NCI-H2196 treated with DMSO at 0.1 percent for 48 hours (cell line): ENCODE data around the gene FOXF1.

Source experiments
- DNase-seq: peaks from one replicate; lab custom pipeline; 2025; ENCODE audit not compliant: unreplicated experiment; lab: John Stamatoyannopoulos, UW

The FOXF1 gene

DNA sequence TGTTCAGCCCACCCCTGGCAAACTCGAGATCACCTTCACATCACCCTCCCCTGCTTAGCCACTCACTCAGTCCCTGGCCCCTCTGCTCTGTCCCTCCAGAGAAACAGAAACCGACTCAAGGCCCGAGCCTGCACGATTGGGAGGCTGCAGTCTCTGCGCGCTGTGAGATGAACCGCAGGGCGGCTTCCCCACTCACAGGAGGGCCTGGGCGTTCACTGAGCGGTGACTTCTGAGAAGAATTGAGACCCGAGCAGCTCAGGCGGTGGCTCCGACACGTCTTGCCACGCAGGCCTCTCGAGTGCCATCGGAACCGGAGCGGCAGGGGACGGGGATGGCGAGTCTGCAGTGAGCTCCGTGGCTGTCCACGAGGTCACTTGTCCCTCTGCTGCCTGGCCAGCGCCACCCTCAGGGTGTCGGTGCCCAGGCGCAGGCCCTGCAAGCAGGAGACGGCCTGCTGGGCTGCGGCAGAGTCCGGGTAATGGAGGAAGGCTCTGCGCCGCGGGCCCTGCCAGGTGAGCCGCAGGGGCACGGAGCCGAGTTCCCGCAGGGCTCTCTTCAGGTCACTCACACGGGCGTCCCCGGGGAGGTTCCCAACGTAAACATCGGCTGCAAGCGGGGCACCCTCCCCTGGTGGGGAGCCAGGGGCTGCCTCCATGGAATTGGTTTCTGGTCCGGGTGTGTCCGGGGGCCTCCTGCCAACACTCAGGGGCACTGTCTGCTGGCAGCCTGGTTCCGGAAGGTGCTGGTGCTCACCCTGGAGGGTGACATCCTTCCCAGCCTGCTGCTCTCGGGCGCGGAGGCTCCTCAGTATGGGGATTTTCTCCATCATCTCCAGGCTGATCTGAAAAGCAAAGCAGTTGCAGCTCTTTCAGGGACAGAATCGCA, 21.6 kb downstream of the FOXF1 start:
- DNase-seq = no peak

DNA sequence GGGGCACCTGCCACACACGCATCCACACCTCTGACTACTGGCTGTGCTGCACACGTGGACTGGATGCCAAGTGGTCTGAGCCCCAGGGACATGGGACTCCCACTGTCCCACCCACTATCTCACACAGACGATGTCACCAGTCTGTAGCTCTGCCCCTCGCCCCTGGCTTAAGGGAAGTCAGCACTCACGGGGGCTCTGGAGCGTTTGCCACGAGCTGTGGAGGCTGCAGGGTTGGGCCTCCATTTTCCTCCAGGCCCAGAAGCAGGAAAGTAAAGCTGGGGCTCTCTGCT, 22.1 kb downstream of the FOXF1 start:
- no peak for DNase-seq

DNA sequence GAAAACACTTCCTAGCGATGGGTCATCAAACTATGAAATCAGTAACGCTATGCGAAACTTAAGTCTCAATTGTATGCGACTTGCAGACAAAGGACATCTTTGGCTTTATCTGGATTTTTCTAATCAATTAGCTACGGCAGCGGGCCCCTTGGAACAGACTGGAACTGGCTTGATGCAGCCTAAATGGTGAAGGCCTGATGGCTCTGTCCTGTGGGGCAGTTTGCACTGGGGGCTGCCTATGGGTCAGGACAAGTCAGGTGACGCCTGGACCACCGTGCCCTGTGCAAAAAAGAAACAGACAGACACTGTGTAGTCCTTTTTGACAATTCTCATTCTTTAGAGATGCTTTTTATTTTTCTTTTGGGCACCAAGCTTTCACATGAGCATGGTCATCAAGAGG, 22.7 kb downstream of the FOXF1 start:
- no peak for DNase-seq

DNA sequence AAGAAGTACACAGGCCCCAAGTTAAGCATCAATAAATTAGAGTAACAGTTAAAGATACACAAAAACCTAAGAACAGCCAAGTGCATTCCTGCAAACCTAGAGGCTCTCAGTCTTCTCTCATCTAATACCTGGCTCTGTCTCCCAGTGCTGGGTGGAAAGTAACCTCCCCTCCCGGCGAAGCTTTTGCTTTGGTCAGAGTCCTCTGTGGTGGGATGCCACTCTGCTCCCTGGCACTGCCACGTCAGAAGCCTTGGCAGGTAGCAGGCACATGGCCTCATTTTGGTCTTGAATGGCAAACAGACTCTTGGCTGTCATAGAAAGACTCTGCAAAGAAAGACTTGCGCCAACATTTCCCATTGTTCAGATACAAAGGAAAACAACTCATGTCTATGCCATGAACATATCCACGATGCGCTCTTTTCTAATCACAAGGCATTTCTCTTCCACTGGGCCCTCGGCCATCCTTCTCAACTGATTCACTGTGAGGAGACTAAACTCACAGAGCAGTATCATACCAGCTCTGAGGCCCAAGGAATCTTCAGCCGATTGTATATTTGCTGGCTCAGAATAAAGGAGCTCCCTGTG, 23.5 kb downstream of the FOXF1 start:
- no peak for DNase-seq

DNA sequence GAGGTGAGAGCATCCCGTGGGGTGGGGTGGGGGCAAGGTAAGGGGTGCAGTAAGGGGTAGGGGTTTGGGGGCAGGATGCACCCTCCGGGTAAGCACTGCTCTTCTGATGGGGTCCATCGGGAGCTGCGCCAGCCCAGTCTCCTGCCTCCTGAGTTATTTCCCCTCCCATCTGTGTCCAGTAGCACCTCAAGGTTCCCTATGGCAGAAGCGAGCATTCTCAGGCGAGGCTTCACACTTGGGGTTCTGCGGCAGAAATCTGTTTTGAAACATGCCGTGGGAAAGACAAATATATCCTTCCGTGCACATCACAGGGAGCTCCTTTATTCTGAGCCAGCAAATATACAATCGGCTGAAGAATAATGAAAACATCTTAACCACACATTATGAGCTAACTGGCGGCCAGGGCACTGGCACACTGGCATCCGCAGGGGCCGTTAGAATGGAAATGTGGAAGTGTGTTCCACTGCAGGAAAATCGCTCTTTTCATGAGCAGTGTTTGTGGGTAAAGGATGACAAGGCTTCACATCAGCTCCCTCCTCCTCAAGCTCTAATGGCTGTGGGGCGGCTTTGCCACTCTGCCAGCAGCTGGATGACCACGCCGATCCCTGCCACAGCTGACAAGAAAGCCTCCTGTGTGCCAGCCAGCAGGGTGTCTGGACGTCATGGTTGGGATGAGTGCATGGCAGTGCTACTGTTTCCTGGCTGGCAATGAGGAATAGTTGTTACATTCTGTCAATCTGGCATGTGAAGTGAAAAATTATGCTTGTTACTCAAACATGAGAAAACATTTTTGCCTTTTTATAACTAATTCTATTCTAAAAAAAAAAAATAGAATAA, 24.7 kb downstream of the FOXF1 start:
- no peak for DNase-seq

DNA sequence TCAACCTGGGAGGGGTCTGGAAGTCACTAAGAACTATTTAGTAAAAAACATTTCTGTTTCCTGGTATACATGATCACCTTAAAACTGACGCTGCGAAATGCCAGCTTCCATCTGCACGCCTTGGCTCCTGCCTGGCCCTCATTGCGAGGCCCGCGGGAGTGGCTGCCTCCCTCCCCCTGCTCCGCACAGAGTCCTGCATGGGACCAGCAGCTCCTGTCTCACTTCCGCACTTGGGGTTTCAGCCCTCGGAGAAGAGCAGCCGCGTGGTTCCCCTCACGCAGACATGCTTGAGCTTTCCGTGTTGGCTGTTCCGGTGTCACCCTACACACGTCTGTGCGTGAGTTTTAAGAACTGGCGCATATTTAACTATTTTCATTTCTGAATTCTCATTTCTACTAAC, 26.3 kb downstream of the FOXF1 start:
- DNase-seq = no peak

DNA sequence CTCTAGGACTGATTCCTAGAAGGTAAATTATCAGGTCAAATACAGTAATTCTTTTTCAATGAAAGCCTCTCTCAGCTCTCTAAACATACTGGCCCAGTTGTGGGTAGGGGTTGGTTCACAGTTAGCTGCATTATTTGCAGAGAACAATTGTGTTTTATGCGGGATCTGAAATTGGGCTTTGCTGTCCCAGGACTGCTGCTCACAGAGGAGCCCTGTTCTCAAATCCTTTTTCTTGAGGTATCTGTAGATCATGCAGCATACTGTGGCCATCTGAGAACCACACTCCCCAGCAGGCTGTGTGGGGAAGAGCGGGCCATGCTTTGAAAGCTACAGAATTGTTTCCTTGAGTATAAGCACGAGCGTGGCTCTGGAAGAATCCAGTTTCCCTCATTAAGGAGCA, 27.2 kb downstream of the FOXF1 start:
- DNase-seq = no peak

DNA sequence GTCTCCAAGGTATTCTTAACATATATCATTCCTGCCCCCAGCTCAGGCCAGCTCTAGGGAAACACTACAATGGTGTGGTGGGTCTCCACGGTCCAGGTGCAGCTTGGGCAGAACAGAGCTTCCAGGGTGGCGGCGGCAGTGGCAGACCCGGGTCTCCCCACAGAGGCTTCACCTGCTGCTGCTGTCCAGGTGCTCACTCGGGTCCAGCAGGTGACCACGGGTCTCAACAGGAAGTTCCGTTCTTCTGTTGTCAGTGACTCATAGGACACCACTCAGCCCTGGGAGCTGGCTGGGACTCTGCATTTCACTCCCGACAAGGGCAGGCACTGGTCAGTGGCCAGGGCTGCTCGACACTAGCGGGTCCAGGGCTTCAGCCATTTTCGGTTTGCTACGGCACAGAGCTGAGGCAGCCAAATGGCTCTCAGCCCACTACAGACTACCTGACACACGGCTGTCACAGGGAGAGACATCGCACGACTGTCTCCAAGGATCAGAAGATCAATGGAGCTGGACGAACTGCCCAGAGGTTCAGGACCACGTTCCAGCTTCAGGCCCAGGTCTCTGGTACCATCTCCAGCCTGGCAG, 28.0 kb downstream of the FOXF1 start:
- no peak for DNase-seq

DNA sequence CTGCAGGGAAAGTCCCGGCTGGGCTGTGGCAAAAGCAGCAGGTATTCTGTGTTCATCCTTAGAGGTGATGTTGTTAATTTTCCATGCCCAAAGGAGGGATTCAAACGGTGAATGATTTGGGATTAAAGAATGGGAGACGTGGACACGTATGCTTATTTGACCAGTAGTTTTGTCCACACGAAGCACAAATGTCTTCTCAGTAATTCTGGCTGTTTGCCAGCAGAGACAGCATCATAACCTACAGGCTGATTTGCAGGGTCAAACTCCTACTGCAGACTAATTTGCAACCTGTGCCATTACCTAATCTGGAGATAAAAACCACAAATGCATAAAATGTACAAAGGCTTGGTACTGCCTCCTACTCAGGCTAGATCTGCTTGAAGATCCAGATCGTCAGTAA, 30.6 kb downstream of the FOXF1 start:
- DNase-seq = no peak

DNA sequence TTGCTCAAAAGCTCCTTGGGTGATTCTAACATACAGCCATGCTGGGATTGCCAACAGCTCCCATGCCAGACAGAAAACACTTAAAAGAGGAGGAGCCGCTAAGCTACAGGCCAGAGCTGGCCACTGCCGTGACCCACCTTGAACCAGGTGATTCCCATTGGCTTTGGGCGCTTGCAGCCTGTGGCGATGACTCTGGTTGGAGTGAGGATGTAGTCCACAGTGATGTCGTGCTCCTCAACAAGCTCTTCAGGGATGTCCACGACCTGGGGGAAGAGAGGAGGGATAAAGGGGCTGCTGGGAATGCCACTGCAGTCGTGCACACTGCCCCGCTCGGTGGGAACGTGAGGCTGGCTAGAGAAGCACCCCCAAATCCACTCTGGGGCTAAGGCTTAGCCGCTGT, 31.2 kb downstream of the FOXF1 start:
- DNase-seq = no peak

DNA sequence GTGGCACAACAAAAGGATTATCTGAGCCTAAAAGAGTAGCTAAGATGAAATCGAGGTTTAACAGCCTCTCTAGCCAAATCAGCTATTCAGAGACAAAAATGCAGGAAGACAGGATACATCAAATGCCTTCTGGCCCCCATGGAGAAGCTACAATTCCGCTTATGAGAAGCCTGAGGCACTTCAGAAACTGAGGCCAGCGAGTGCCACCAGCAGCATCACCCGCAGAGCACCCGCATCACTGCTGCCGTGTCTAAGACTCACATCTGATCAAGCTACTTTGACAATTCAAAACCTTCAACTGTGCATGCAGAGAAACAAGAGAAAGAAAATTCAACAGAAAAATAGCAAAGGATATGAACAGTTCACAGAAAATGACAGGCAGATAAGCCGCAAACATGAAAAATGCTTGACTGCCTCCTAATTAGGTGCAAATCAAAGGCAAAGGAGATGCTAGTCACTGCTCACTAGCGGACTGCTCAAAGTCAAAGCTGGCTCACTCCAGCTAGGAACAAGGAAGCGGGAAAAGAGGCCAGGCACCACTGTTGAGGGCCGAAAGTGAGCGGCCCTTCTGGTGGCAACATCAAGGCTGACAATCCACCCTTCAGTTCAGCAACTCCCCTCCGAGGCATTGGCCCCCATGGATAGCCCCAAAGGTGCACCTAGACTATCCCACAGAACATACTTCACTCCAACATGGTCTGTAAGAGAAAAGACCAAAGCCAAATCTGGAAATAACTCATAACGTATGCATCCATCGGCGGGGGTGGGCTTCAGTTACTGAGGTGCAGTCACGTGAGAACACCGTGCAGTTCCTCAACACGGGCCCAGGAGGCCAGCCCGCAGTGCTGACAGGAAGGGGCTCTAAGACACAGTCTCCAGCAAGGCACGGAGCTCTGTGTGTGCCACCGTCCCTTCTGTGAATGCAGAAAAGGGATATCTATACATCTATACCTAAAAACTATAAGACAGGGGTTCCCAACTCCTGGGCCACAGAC, 32.7 kb downstream of the FOXF1 start:
- DNase-seq = no peak

DNA sequence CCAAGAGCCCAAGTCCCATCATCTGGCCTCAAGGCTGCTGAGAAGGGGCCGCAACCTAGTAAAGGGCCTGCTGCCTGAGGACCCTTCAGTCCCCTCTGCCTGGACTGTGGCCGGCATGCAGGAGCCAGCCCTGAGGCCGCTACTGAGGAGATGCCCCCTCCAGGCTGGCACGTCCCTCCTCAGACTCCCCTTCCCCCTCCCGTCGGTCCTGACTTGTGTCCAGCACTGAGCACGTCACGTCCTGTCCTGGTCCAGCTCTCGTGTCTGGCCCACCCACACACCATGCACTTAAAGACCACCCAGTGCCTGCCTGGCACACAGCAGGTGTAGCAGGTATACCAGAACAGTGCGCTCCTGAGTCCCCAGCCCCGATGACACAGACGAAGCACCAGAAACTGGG, 35.2 kb downstream of the FOXF1 start:
- DNase-seq = no peak

DNA sequence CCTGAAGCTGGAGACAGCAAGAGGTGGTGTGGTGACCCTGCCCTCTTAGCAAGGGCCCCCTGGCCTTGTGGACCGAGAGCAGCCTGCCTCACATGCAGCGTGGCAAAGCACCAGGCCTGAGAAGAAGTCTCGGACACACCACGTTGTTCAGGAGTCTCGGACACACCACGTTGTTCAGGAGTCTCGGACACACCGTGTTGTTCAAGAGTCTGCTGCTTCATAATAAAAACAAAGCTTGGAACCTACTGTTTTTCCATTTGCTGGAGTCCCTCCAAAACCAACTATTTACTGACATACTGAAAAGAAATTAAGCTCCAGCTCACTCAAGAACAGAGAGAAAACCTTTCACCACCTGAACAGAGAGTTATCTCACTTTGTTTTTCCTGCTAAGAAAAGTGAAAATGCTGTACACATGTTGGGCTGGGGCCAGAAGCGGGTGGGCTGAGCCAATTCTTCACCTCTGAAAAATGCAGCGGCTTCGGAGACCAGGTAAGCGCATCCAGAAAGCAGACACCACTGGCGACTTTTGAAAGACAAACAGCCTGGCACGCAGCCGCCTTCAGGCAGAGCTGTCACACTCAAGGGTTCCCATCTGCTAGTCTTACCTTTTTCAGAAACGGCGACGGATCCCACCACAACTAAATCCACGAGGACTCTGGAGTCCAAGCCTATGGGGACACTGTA, 35.8 kb downstream of the FOXF1 start:
- no peak for DNase-seq

DNA sequence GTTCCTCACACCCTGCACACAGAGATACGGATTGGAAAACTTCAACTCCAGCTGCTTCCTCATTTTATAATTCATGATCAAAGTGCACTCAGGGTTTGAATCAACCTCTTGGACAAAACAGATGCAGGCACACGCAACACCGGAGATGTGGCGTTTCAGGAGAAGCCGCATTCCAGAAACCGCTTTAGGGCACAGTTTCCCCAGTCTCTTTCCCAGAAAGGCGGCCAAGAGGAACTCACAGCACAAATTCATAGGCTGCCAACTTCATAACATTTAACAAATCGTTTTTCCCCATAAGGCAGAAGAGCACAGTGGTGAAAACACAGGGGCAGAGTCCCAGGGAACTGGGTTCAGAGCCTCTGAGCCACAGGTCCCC, 36.3 kb downstream of the FOXF1 start:
- DNase-seq = no peak

DNA sequence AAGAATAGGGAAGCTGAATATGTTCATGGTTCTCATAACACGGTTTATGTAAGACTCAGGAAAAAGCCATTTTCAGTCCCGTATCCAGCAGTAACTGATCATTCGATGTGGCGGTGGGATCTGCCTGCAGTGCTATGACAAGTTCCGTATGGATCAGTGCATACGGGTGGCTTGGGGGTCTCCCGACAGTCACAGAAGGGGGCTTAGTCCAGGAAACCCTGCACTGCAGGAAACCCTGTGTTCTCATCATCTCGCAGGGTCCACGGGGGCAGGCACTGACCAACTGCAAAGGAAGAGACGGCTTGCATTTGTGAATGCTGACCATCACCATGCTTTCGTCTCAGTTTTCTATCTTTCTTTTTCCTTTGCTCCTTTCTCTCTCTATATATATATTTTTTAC, 37.0 kb downstream of the FOXF1 start:
- DNase-seq = no peak

DNA sequence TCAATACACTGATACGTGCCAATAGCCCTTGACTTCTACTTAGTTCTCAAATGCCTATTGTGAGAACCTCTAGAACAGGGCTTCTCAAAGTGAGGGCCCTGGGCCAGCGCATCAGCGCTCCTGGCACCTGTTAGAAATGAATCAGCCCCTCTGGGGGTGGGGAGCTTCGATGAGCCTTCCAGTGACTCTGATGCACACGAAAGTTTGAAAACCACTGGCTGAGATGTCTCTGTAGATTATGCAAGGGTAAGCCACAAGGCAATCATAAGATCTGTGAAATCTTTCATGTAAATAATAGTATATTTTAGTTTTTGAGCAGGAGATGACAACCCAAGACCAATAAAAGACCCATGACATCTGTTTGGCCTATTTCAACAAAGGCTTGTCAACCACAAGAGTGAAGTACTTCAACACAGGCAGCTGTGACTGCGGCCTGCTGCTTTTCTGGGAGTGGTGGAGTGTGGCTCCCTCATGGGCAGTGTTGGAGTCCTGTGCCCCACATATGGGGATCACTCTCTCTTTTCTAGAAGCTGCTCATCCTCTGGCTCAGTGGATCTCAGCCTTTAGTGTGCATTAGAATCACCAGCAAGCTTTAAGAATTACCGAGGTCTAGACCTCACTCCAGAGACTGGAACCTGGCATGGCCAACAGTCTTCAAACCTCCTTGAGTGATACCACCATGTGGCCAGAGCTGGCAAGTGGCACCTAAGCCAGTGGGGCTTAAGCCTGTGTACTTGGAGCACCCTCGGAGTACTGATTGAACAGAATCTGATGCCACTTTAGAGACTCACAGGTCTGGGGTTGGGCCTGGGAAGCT, 39.0 kb downstream of the FOXF1 start:
- DNase-seq = no peak

DNA sequence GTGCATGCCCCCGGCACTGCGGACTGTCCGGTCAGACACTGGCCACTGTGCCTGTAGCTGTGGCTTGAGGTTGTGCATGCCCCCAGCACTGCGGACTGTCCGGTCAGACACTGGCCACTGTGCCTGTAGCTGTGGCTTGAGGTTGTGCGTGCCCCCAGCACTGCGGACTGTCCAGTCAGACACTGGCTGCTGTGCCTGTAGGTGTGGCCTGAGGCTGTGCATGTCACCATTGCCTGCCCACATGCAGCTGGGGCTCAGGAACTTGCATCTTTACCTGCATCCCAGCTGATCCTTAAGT, 39.5 kb downstream of the FOXF1 start:
- DNase-seq = no peak

DNA sequence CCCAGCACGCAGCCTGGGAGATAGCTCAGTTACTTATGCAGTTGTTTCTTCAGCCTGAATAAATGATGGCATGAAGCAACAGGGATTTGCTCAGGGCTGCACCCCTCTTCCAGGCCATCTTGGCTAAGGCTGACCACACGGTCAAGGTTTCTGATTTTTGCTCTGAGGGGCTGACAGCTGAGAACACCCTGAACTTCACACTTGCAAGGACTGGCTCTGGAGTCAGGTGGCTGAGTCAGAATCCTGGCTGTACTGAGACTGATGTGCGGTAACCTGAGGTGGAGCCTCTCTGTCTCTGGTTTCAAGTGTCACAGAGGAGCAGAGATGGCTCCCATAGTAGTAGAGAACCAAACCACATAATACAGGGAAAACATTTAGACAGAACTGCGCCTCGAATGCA, 40.0 kb downstream of the FOXF1 start:
- no peak for DNase-seq

DNA sequence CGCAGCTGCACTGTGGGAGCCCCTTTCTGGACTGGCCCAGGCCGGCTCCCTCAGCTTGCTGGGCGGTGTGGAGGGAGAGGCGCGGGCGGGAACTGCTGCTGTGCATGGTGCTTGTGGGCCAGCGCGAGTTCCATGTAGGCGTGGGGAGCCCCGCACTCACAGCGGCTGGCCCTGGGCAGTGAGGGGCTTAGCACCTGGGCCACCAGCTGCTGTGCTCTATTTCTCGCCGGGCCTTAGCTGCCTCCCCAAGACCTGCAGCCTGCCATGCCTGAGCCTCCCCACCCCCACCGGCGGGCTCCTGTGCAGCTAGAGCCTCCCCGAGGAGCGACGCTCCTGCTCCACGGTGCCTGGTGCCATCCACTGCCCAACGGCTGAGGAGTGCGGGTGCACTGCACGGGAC, 43.0 kb downstream of the FOXF1 start:
- DNase-seq = no peak

DNA sequence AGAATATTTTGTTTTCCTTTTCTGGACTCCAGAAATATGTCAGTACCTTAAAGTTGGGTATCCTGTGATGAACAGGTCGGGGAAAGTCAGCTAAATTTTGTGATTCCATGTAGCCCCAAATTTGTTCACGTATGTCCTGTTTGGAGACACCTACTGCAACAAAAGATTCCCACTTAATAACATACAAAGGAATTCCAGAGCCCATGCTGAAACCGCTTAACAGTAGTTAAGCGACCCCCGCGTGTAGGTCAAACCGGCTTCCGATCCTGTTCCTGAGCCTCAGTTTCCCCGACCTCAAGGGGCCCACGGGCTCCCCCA, 44.2 kb downstream of the FOXF1 start:
- no peak for DNase-seq
